NCI-H2081 treated with DMSO at 0.1 percent for 48 hours (cell line): ENCODE data around the gene NFATC1.

Experiments
- DNase-seq: peaks from one replicate; lab custom pipeline; 2025; lab: John Stamatoyannopoulos, UW

Gene NFATC1

GRCh38 chr18:79507546-79508480 lies 112.1 kb downstream of the NFATC1 start:
- DNase-seq, result no peak

GRCh38 chr18:79508565-79509535 lies 113.1 kb downstream of the NFATC1 start:
- no peak for DNase-seq

- no peak for DNase-seq
These were observed 113.8 kb downstream of the NFATC1 start for GRCh38 chr18:79509536-79509930.

GRCh38 chr18:79510046-79510685 lies 114.4 kb downstream of the NFATC1 start:
- DNase-seq, result no peak

GRCh38 chr18:79510731-79511241 lies 115.1 kb downstream of the NFATC1 start:
- no peak for DNase-seq

DNA sequence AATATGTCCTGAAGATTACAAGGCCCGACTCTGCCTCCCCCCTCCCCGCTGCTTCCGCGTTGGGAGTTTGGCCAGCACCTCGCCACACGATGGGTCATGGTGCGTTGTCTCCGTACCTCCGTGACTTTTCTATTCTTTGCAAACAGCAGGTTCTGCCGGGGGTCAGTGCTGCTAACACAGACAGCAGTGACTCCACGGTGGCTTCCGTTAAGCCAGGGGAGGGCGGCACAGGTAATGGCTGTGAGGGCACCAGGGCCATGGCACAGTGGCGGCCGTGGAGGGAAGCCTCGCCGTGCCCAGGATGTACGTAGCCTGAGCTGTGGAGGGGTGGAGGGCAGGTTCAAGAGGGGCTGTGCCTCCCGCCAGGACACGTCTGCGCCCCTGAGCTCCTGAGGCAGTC lies 115.5 kb downstream of the NFATC1 start:
- no peak for DNase-seq

- no peak for DNase-seq
These were observed 116.1 kb downstream of the NFATC1 start for GRCh38 chr18:79511671-79512301.

DNA sequence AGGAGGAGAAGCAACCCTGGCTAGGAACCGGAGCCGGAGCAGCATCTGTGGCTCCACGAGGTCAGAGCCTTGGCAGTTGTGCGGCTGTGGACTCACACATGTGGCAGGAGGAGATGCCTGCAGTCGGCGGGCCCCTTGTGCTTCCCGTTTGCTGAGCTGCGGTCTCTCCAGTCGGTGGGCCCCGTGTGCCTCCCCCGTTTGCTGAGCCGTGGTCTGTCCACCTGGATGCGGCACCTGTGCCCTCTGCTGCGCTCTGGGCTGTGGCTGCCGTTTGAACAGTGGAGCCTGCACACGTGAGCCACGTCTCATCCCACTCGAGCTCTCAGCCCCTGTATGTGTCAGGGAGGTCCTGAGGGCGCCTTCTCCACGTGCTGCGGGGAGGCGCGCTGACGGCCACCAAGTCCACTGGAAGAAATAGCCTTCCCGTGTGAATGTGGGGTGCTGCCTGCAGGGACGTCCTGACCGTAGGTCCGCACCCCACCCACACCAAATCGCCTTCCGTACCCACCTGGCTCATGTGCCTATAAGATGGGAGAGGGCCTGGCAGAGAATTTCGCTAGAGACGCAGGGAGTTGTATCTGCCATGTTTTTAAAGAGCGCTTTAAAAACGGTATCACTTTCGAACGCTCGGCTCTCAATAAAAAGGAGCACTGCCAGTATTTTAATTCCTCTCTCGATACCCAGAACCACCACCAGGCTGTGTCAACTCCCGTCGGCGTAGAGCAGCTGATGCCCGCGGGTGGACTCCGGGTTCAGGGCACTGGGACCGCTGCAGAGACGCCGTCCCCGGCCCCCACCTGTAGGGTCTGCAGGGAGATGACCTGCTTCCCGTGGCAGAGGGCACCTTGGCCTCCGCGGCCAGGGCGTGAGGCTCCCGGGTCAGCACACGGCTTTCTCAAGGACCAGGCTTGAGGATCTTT lies 117.0 kb downstream of the NFATC1 start:
- no peak for DNase-seq

- DNase-seq, result no peak
These were observed 117.8 kb downstream of the NFATC1 start for GRCh38 chr18:79513381-79514081.

GRCh38 chr18:79515331-79515730 lies 119.6 kb downstream of the NFATC1 start:
- no peak for DNase-seq

DNA sequence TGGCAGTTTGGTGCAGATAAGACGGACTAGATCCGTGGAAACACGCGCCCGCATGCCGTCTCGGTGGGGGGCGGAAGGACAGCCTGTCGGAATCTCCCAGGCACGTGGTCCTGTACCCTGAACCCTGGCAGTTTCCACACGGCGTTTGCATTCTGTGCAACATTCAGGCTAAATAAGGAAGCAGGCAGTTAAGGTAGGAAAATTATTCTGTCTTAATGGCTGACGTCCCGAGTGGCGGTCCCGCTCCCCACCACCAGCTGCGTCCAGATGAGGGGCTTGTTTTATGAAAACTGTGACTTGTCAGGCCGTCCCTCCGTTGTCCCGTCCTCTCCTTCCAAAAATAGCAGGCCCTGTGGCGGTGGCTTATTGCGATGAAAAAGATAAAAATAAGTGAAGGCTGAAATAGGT lies 120.2 kb downstream of the NFATC1 start:
- no peak for DNase-seq

DNA sequence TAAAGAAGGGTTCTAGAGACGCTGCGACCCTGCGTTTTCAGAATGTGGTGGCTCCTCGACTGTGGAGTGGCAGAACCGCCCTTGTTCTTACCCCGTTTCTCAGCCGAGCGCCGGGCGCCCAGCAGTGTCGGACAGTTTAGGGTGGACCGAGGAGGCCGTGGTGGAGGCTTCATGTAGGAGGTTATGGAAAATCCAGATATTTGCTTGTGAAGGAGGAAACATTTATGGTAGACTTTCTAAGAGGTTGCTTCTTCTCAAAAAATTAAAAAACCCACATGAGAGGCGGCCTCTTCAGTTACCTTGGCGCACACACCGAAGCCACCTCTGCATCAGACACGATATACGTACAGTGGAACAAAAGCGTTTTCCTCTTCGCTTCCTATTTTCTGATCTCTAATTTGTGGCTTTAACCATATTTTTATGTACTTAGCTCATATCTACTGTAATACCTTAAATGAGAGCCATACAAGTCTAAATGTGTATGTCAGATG lies 120.8 kb downstream of the NFATC1 start:
- DNase-seq, result no peak

DNA sequence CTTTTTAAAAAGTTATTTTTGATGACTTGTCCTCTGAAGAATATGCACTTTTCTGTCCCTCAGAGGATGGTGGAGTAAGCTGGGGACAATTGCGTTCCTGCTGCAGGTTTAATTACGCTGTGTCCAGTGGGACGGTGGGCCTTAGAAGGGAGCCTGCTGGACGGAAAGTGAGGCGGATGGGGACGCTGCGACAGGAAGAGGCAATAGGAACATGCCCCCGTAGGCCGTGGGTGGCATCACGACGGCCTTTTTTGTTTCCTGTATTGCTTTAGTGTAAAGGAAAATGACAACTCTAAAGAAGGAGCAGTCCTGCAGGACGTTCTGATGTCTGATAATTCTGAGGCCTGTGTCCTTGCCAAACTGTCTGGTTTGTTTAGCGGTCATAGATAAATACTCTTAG lies 121.6 kb downstream of the NFATC1 start:
- DNase-seq, result no peak

- no peak for DNase-seq
These were observed 122.4 kb downstream of the NFATC1 start for GRCh38 chr18:79518028-79518682.

DNA sequence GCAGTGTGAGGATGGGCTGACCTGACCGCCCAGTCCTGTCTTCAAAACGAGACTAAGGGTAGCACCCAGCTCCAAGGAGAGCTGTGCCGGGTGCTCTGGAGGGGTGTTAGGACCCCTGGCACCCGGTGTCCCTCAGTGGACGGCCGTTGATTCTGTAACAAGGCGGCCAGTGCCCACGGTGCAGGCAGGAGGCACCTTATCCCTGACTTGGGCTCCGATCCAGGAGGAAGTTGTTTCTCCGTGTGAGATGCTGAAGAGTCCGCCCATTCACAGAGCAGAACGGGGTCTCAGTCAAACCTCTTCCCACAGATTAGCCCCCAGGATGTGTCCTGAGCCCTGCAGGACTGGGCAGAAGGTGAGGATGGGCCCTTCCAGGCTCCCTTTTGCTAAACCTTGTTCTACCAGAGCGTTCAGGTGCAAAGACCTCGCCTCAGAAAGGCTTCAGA lies 123.0 kb downstream of the NFATC1 start:
- no peak for DNase-seq

GRCh38 chr18:79519751-79520477 lies 124.2 kb downstream of the NFATC1 start:
- no peak for DNase-seq

DNA sequence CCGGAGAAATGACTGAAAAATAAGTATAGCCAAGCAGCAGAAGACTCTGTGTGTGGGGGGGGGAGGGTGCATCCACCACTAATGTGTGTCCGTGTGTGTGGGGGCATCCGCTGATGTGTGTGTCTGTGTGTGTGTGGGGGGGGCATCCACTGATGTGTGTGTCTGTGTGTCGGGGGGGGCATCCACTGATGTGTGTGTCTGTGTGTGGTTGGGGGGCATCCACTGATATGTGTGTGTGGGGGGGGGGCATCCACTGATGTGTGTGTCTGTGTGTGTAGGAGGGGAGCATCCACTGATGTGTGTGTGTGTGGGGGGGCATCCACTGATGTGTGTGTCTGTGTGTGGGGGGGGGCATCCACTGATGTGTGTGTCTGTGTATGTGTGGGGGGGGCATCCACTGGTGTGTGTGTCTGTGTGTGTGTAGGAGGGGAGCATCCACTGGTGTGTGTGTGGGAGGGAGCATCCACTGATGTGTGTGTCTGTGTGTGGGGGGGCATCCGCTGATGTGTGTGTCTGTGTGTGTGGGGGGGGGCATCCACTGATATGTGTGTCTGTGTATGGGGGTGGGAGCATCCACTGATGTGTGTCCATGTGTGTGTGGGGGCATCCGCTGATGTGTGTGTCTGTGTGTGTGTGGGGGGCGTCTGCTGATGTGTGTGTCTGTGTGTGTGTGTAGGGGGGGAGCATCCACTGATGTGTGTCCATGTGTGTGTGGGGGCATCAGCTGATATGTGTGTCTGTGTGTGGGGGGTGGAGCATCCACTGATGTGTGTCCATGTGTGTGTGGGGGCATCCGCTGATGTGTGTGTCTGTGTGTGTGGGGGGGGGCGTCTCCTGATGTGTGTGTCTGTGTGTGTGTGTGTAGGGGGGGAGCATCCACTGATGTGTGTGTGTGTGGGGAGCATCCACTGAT lies 125.0 kb downstream of the NFATC1 start:
- DNase-seq, result no peak
